Liver (tissue), 9 donors: Measurements from ENCODE around the gene NFAT5. TPM values are rescaled to one million over a fixed set of nuclear protein-coding genes. Genes with fewer than 3 reads are reported as not detected.
"Not testable (repeated sequence)": the region's sequence is repeated elsewhere in the genome, so short reads cannot be mapped to it uniquely, and the experiment has no call there.

Experiments
- DNase-seq: peaks from one replicate; pipeline ENCODE4 v3.0.0-alpha.2; 2017; ENCODE audit warnings: low spot score
- H3K27ac ChIP-seq, 2 donors: one replicate each; pipeline ENCODE4 v1.7.0; 2013; ENCODE audit warnings: inconsistent platforms in 2 of 2, low read length in 2 of 2, control low read depth in 1 of 2, low read depth in 1 of 2, mild to moderate bottlenecking in 1 of 2
- H3K27me3 ChIP-seq, 4 donors: one replicate each; pipeline versions ENCODE4 v1.6.1 to v1.7.0; 2013; ENCODE audit warnings: low read length in 3 of 4, inconsistent platforms in 1 of 4, mild to moderate bottlenecking in 1 of 4, moderate library complexity in 1 of 4; ENCODE audit not compliant: control insufficient read depth in 4 of 4, insufficient read depth in 4 of 4
- H3K36me3 ChIP-seq, 4 donors: one replicate each; pipeline versions ENCODE4 v1.6.1 to v1.7.0; 2013; ENCODE audit warnings: low read length in 3 of 4, mild to moderate bottlenecking in 3 of 4, low read depth in 1 of 4, moderate library complexity in 1 of 4; ENCODE audit not compliant: control insufficient read depth in 4 of 4, insufficient read depth in 3 of 4
- H3K4me1 ChIP-seq, 4 donors: one replicate each; pipeline versions ENCODE4 v1.6.1 to v1.7.0; 2013; ENCODE audit warnings: low read length in 3 of 4, mild to moderate bottlenecking in 3 of 4, moderate library complexity in 1 of 4; ENCODE audit not compliant: control insufficient read depth in 4 of 4, insufficient read depth in 4 of 4
- H3K4me3 ChIP-seq, 3 donors: one replicate each; pipeline versions ENCODE4 v1.6.1 to v1.7.0; 2013; ENCODE audit warnings: low read length in 3 of 3, control low read depth in 1 of 3, low read depth in 1 of 3, mild to moderate bottlenecking in 1 of 3
- H3K9ac ChIP-seq, 2 donors: one replicate each; pipeline ENCODE4 v1.7.0; 2013; ENCODE audit warnings: low read length in 2 of 2, mild to moderate bottlenecking in 2 of 2, moderate library complexity in 2 of 2, control low read depth in 1 of 2, low read depth in 1 of 2
- H3K9me3 ChIP-seq, 4 donors: one replicate each; pipeline versions ENCODE4 v1.6.1 to v1.7.0; 2013; ENCODE audit warnings: low read length in 3 of 4; ENCODE audit not compliant: control insufficient read depth in 4 of 4
- EGR1 ChIP-seq, 2 donors: IDR thresholded peaks; 2 replicates each; pipeline ENCODE4 v1.6.1; 2016 to 2018; ENCODE audit warnings: antibody characterized with exemption in 2 of 2, low read depth in 2 of 2
- FOXA1 ChIP-seq: IDR thresholded peaks from 2 replicates; pipeline ENCODE4 v1.6.1; 2016; ENCODE audit warnings: antibody characterized with exemption
- FOXA2 ChIP-seq: IDR thresholded peaks from 2 replicates; pipeline ENCODE4 v1.6.1; 2016; ENCODE audit warnings: antibody characterized with exemption
- GABPA ChIP-seq, 2 donors: IDR thresholded peaks in 1 of 2; conservative IDR thresholded peaks in 1 of 2; 2 replicates each; pipeline ENCODE4 v1.6.1; 2016; ENCODE audit warnings: antibody characterized with exemption in 2 of 2, mild to moderate bottlenecking in 1 of 2, moderate library complexity in 1 of 2
- HNF4A ChIP-seq, 2 donors: conservative IDR thresholded peaks; 2 replicates each; pipeline ENCODE4 v1.6.1; 2016; ENCODE audit warnings: antibody characterized with exemption in 2 of 2, mild to moderate bottlenecking in 2 of 2
- HNF4G ChIP-seq: IDR thresholded peaks from 2 replicates; pipeline ENCODE4 v1.6.1; 2016; ENCODE audit warnings: antibody characterized with exemption
- JUND ChIP-seq, 2 donors: IDR thresholded peaks; 2 replicates each; pipeline ENCODE4 v1.6.1; 2016; ENCODE audit warnings: antibody characterized with exemption in 2 of 2
- NR2F2 ChIP-seq: IDR thresholded peaks from 2 replicates; pipeline ENCODE4 v1.6.1; 2016; ENCODE audit warnings: antibody characterized with exemption
- RAD21 ChIP-seq, 2 donors: IDR thresholded peaks; 2 replicates each; pipeline ENCODE4 v1.6.1; 2016; ENCODE audit warnings: antibody characterized with exemption in 2 of 2, mild to moderate bottlenecking in 2 of 2
- REST ChIP-seq: IDR thresholded peaks from 2 replicates; pipeline ENCODE4 v1.6.1; 2016; ENCODE audit warnings: antibody characterized with exemption, mild to moderate bottlenecking
- RXRA ChIP-seq, 2 donors: IDR thresholded peaks; 2 replicates each; pipeline ENCODE4 v1.6.1; 2017 to 2018; ENCODE audit warnings: antibody characterized with exemption in 2 of 2, mild to moderate bottlenecking in 1 of 2
- SP1 ChIP-seq: IDR thresholded peaks from 2 replicates; pipeline ENCODE4 v1.6.1; 2018; ENCODE audit warnings: antibody characterized with exemption, mild to moderate bottlenecking
- TAF1 ChIP-seq: conservative IDR thresholded peaks from 2 replicates; pipeline ENCODE4 v1.6.1; 2016; ENCODE audit warnings: antibody characterized with exemption, mild to moderate bottlenecking
- YY1 ChIP-seq: IDR thresholded peaks from 2 replicates; pipeline ENCODE4 v1.6.1; 2016; ENCODE audit warnings: antibody characterized with exemption, mild to moderate bottlenecking
- WGBS: extraction: QIAGEN DNeasy Blood & Tissue Kit; methylation state at CpG from one replicate; pipeline ENCODE4 v1.1.7; 2013; 5-methylcytosine and 5-hydroxymethylcytosine counted together
- polyA plus RNA-seq, 2 donors: library from polyadenylated mRNA; stranded (reverse) in 1 of 2; unstranded in 1 of 2; fragments of 200-250 nt in 1 of 2; fragments of >200 nt in 1 of 2; fragmentation: Nextera tagmentation in 1 of 2; extraction: Ambion mirVana in 1 of 2; gene quantifications; one replicate each; pipeline versions ENCODE4 v1.2.1 to v1.2.3, GENCODE V29; 2013 to 2015
- total RNA-seq, 2 donors: library from RNA; depleted of rRNA; stranded (reverse); fragments of >200 nt; gene quantifications; one replicate each; pipeline ENCODE4 v1.2.3, GENCODE V29; 2014
- donor health status: healthy.
- donor health status: healthy.
- donor health status: healthy.
- donor health status: healthy.
- donor health status: healthy.

NFAT5 gene
- total and polyA plus RNA-seq, 4 donors: 1.5 to 21.0 (median 11.2) TPM

GRCh38 chr16:69564845-69565670 is 708 bp upstream of the NFAT5 start (continued):
- TF ChIP-seq FOXA2: no peak
- TF ChIP-seq NR2F2: no peak
- no peak for TF ChIP-seq HNF4G
- no peak for TF ChIP-seq SP1
- peak; percentile 45 for TF ChIP-seq YY1
- no peak for TF ChIP-seq FOXA1

- Histone ChIP-seq H3K4me1 (peaks cover 3 to 28% (median 22%) of the 10 kb centered on the region in 4 donors), H3K27ac (peak overlapping the region; percentile 99 to 100), H3K9me3 (no peaks in the 10 kb centered on the region), H3K27me3 (no peaks in the 10 kb centered on the region), H3K9ac (peak overlapping the region; percentile 92 to 95), H3K4me3 (peak overlapping the region; percentile 80 to 99 (median 85)), H3K36me3 (no peaks in the 10 kb centered on the region)
- TF ChIP-seq RAD21 (IDR thresholded peaks at IDR 0.05) (peak in 1 of 2 donors; percentile 9), GABPA (IDR thresholded peaks at IDR 0.05 in 1 of 2, conservative IDR thresholded peaks at IDR 0.05 in 1 of 2) (no peak)
- WGBS: under 1% methylated on average over 75 of the region's 75 CpGs
- DNase-seq: peak; percentile 77
Observed at GRCh38 chr16:69566240-69566980, 644 bp downstream of the NFAT5 start.

- Histone ChIP-seq H3K4me3 (peak overlapping the region; percentile 80 to 99 (median 85)), H3K27ac (peak overlapping the region; percentile 99 to 100), H3K9me3 (no peaks in the 10 kb centered on the region), H3K9ac (peak overlapping the region; percentile 92 to 95), H3K4me1 (peaks cover 3 to 25% (median 20%) of the 10 kb centered on the region in 4 donors), H3K27me3 (no peaks in the 10 kb centered on the region), H3K36me3 (no peaks in the 10 kb centered on the region)
- TF ChIP-seq YY1 (peak; percentile 82), NR2F2 (no peak)
- DNase-seq: peak; percentile 41
- under 1% methylated on average over 9 of the region's 9 CpGs for WGBS
Observed at GRCh38 chr16:69566981-69567680, 1.4 kb downstream of the NFAT5 start.

GRCh38 chr16:69568676-69569075 is 2.9 kb downstream of the NFAT5 start:
- TF ChIP-seq EGR1 (IDR thresholded peaks at IDR 0.05; ENCODE audit: low read depth in 2 of 2) (no peak), JUND (IDR thresholded peaks at IDR 0.05) (no peak), HNF4A (conservative IDR thresholded peaks at IDR 0.05) (no peak), REST (no peak), HNF4G (no peak), FOXA2 (no peak), NR2F2 (no peak), RXRA (IDR thresholded peaks at IDR 0.05) (no peak), TAF1 (no peak)
- Histone ChIP-seq H3K9ac (no peak overlapping the region), H3K36me3 (no peaks in the 10 kb centered on the region), H3K27ac (no peak overlapping the region), H3K27me3 (no peaks in the 10 kb centered on the region), H3K4me3 (no peak overlapping the region), H3K4me1 (peaks cover 3 to 25% (median 18%) of the 10 kb centered on the region in 4 donors), H3K9me3 (no peaks in the 10 kb centered on the region)
- WGBS: 82% methylated on average over 2 of the region's 2 CpGs
- no peak for DNase-seq

GRCh38 chr16:69578771-69579170 is 13.0 kb downstream of the NFAT5 start:
- DNase-seq, H3K27ac ChIP-seq, H3K36me3 ChIP-seq, H3K27me3 ChIP-seq, H3K9me3 ChIP-seq, H3K4me3 ChIP-seq, H3K4me1 ChIP-seq, H3K9ac ChIP-seq: not testable (repeated sequence)
- WGBS: 89% methylated on average over 9 of the region's 9 CpGs
